ENCODE results near the gene RHEX.

Gene RHEX

GRCh38 chr1:206065547-206066145, 12.7 kb downstream of the RHEX start:
- Histone ChIP-seq H3K9ac (ENCODE audit: low read length) (no peak overlapping the region), H3K27me3 (ENCODE audit: control insufficient read depth, insufficient read depth, low read length) (no peaks in the 10 kb centered on the region), H3K9me3 (ENCODE audit: control insufficient read depth, low read depth, low read length) (no peaks in the 10 kb centered on the region), H3K36me3 (ENCODE audit: control insufficient read depth, low read depth, low read length) (no peaks in the 10 kb centered on the region), H3K4me3 (ENCODE audit: low read length) (no peak overlapping the region), H3K4me1 (ENCODE audit: control insufficient read depth, low read depth, low read length) (no peaks in the 10 kb centered on the region), H3K27ac (ENCODE audit: low read length) (no peak overlapping the region)

- Histone ChIP-seq H3K9ac (ENCODE audit: low read length) (no peak overlapping the region), H3K9me3 (ENCODE audit: control insufficient read depth, low read depth, low read length) (no peaks in the 10 kb centered on the region), H3K4me1 (ENCODE audit: control insufficient read depth, low read depth, low read length) (no peaks in the 10 kb centered on the region), H3K36me3 (ENCODE audit: control insufficient read depth, low read depth, low read length) (no peaks in the 10 kb centered on the region), H3K4me3 (ENCODE audit: low read length) (no peak overlapping the region), H3K27me3 (ENCODE audit: control insufficient read depth, insufficient read depth, low read length) (no peaks in the 10 kb centered on the region), H3K27ac (ENCODE audit: low read length) (no peak overlapping the region)
Measured at GRCh38 chr1:206066479-206067171, 13.7 kb downstream of the RHEX start.

- H3K9ac ChIP-seq (ENCODE audit: low read length), result no peak overlapping the region
- H3K27me3 ChIP-seq (ENCODE audit: control insufficient read depth, insufficient read depth, low read length), result no peaks in the 10 kb centered on the region
- no peak overlapping the region for H3K4me3 ChIP-seq (ENCODE audit: low read length)
- no peaks in the 10 kb centered on the region for H3K4me1 ChIP-seq (ENCODE audit: control insufficient read depth, low read depth, low read length)
- H3K9me3 ChIP-seq (ENCODE audit: control insufficient read depth, low read depth, low read length), result no peaks in the 10 kb centered on the region
- no peak overlapping the region for H3K27ac ChIP-seq (ENCODE audit: low read length)
- H3K36me3 ChIP-seq (ENCODE audit: control insufficient read depth, low read depth, low read length), result no peaks in the 10 kb centered on the region
Measured at GRCh38 chr1:206067486-206068227, 14.7 kb downstream of the RHEX start.

- no peaks in the 10 kb centered on the region for H3K4me1 ChIP-seq (ENCODE audit: control insufficient read depth, low read depth, low read length)
- no peak overlapping the region for H3K4me3 ChIP-seq (ENCODE audit: low read length)
- no peaks in the 10 kb centered on the region for H3K27me3 ChIP-seq (ENCODE audit: control insufficient read depth, insufficient read depth, low read length)
- H3K9ac ChIP-seq (ENCODE audit: low read length), result no peak overlapping the region
- H3K36me3 ChIP-seq (ENCODE audit: control insufficient read depth, low read depth, low read length), result no peaks in the 10 kb centered on the region
- no peak overlapping the region for H3K27ac ChIP-seq (ENCODE audit: low read length)
- H3K9me3 ChIP-seq (ENCODE audit: control insufficient read depth, low read depth, low read length), result no peaks in the 10 kb centered on the region
Measured at GRCh38 chr1:206068314-206068713, 15.3 kb downstream of the RHEX start.

- Histone ChIP-seq H3K4me3 (ENCODE audit: low read length) (no peak overlapping the region), H3K36me3 (ENCODE audit: control insufficient read depth, low read depth, low read length) (no peaks in the 10 kb centered on the region), H3K9me3 (ENCODE audit: control insufficient read depth, low read depth, low read length) (no peaks in the 10 kb centered on the region), H3K27me3 (ENCODE audit: control insufficient read depth, insufficient read depth, low read length) (no peaks in the 10 kb centered on the region), H3K27ac (ENCODE audit: low read length) (no peak overlapping the region), H3K4me1 (ENCODE audit: control insufficient read depth, low read depth, low read length) (peaks cover 1% of the 10 kb centered on the region), H3K9ac (ENCODE audit: low read length) (no peak overlapping the region)
Measured at GRCh38 chr1:206070627-206071304, 17.8 kb downstream of the RHEX start.

- H3K4me3 ChIP-seq (ENCODE audit: low read length), result no peak overlapping the region
- peaks cover 8% of the 10 kb centered on the region for H3K4me1 ChIP-seq (ENCODE audit: control insufficient read depth, low read depth, low read length)
- H3K27ac ChIP-seq (ENCODE audit: low read length), result no peak overlapping the region
- H3K36me3 ChIP-seq (ENCODE audit: control insufficient read depth, low read depth, low read length), result no peaks in the 10 kb centered on the region
- H3K9me3 ChIP-seq (ENCODE audit: control insufficient read depth, low read depth, low read length), result no peaks in the 10 kb centered on the region
- no peaks in the 10 kb centered on the region for H3K27me3 ChIP-seq (ENCODE audit: control insufficient read depth, insufficient read depth, low read length)
- H3K9ac ChIP-seq (ENCODE audit: low read length), result no peak overlapping the region
Measured at GRCh38 chr1:206074839-206075238, 21.9 kb downstream of the RHEX start.

GRCh38 chr1:206075786-206076755, 23.1 kb downstream of the RHEX start:
- Histone ChIP-seq H3K9ac (ENCODE audit: low read length) (no peak overlapping the region), H3K36me3 (ENCODE audit: control insufficient read depth, low read depth, low read length) (no peaks in the 10 kb centered on the region), H3K9me3 (ENCODE audit: control insufficient read depth, low read depth, low read length) (no peaks in the 10 kb centered on the region), H3K4me3 (ENCODE audit: low read length) (no peak overlapping the region), H3K4me1 (ENCODE audit: control insufficient read depth, low read depth, low read length) (peaks cover 8% of the 10 kb centered on the region), H3K27me3 (ENCODE audit: control insufficient read depth, insufficient read depth, low read length) (no peaks in the 10 kb centered on the region), H3K27ac (ENCODE audit: low read length) (no peak overlapping the region)

- Histone ChIP-seq H3K4me1 (ENCODE audit: control insufficient read depth, low read depth, low read length) (peaks cover 8% of the 10 kb centered on the region), H3K27ac (ENCODE audit: low read length) (no peak overlapping the region), H3K9me3 (ENCODE audit: control insufficient read depth, low read depth, low read length) (no peaks in the 10 kb centered on the region), H3K9ac (ENCODE audit: low read length) (no peak overlapping the region), H3K4me3 (ENCODE audit: low read length) (no peak overlapping the region), H3K27me3 (ENCODE audit: control insufficient read depth, insufficient read depth, low read length) (no peaks in the 10 kb centered on the region), H3K36me3 (ENCODE audit: control insufficient read depth, low read depth, low read length) (no peaks in the 10 kb centered on the region)
Measured at GRCh38 chr1:206079135-206079534, 26.2 kb downstream of the RHEX start.

- no peak overlapping the region for H3K9ac ChIP-seq (ENCODE audit: low read length)
Measured at GRCh38 chr1:206080026-206080820, 27.2 kb downstream of the RHEX start.

GRCh38 chr1:206081856-206082255, 28.9 kb downstream of the RHEX start:
- Histone ChIP-seq H3K27me3 (ENCODE audit: control insufficient read depth, insufficient read depth, low read length) (no peaks in the 10 kb centered on the region), H3K9ac (ENCODE audit: low read length) (no peak overlapping the region), H3K9me3 (ENCODE audit: control insufficient read depth, low read depth, low read length) (no peaks in the 10 kb centered on the region), H3K27ac (ENCODE audit: low read length) (no peak overlapping the region), H3K36me3 (ENCODE audit: control insufficient read depth, low read depth, low read length) (no peaks in the 10 kb centered on the region), H3K4me1 (ENCODE audit: control insufficient read depth, low read depth, low read length) (no peaks in the 10 kb centered on the region), H3K4me3 (ENCODE audit: low read length) (no peak overlapping the region)

More at GRCh38 chr1:206080026-206080820, 27.2 kb downstream of the RHEX start:
- H3K27me3 ChIP-seq (ENCODE audit: control insufficient read depth, insufficient read depth, low read length), result no peaks in the 10 kb centered on the region
- no peaks in the 10 kb centered on the region for H3K36me3 ChIP-seq (ENCODE audit: control insufficient read depth, low read depth, low read length)
- no peaks in the 10 kb centered on the region for H3K9me3 ChIP-seq (ENCODE audit: control insufficient read depth, low read depth, low read length)
- H3K4me3 ChIP-seq (ENCODE audit: low read length), result no peak overlapping the region
- H3K4me1 ChIP-seq (ENCODE audit: control insufficient read depth, low read depth, low read length), result peaks cover 8% of the 10 kb centered on the region
- no peak overlapping the region for H3K27ac ChIP-seq (ENCODE audit: low read length)
